Measurements from ENCODE around the gene QPCT. TPM values are rescaled to one million over a fixed set of nuclear protein-coding genes. Genes with fewer than 3 reads are reported as not detected.

Gene QPCT
- total and polyA plus RNA-seq, 7 donors = 0.36 to 10.6 (median 2.5) TPM

- no peak for ATAC-seq
- Histone ChIP-seq H3K4me1 (peaks cover 9% of the 10 kb centered on the region), H3K27me3 (ENCODE audit: insufficient read depth in 3 of 3, low read length in 2 of 3) (no peaks in the 10 kb centered on the region), H3K36me3 (ENCODE audit: insufficient read depth in 1 of 2, low read depth in 1 of 2) (no peaks in the 10 kb centered on the region), H3K9me3 (no peaks in the 10 kb centered on the region), H3K4me3 (no peak overlapping the region), H3K27ac (no peak overlapping the region)
- intact Hi-C loops (cut with DNase I) = no loop called here
- 95 to 97% (median 96%) methylated on average over 4 of the region's 4 CpGs for WGBS, 3 donors
- DNase-seq = no peak
- TF ChIP-seq, protein P1, sequence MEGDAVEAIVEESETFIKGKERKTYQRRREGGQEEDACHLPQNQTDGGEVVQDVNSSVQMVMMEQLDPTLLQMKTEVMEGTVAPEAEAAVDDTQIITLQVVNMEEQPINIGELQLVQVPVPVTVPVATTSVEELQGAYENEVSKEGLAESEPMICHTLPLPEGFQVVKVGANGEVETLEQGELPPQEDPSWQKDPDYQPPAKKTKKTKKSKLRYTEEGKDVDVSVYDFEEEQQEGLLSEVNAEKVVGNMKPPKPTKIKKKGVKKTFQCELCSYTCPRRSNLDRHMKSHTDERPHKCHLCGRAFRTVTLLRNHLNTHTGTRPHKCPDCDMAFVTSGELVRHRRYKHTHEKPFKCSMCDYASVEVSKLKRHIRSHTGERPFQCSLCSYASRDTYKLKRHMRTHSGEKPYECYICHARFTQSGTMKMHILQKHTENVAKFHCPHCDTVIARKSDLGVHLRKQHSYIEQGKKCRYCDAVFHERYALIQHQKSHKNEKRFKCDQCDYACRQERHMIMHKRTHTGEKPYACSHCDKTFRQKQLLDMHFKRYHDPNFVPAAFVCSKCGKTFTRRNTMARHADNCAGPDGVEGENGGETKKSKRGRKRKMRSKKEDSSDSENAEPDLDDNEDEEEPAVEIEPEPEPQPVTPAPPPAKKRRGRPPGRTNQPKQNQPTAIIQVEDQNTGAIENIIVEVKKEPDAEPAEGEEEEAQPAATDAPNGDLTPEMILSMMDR (IDR thresholded peaks at IDR 0.05) = no peak
Measured at GRCh38 chr2:37300578-37300977, 43.9 kb upstream of the QPCT start.

DNA sequence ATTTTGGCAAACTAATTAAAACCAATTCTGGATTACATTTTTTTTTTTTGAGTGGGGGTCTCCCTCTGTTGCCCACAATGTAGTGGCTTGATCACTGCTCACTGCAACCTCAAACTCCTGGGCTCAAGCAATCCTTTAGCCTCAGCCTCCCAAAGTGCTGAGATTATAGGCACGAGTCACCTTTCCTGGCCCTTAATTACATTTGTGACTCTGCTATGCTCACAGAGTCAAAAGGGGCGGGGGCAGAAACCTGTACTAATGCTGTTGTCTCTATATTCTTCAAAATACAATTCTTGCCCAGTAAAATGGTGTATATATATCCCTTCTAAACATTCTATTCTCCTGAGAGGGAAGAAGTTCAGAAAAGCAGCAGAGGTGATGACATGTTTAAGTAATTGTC, 43.0 kb upstream of the QPCT start:
- H3K27ac ChIP-seq = no peak overlapping the region
- H3K36me3 ChIP-seq (ENCODE audit: insufficient read depth in 1 of 2, low read depth in 1 of 2) = no peaks in the 10 kb centered on the region
- peaks cover 14% of the 10 kb centered on the region for H3K4me1 ChIP-seq
- DNase-seq (no peak), ATAC-seq (peak in 1 of 4 donors; percentile 39)
- WGBS, 3 donors = 70 to 83% (median 82%) methylated on average over 2 of the region's 2 CpGs
- no peaks in the 10 kb centered on the region for H3K27me3 ChIP-seq (ENCODE audit: insufficient read depth in 3 of 3, low read length in 2 of 3)
- intact Hi-C loops (cut with DNase I) = no loop called here
- TF ChIP-seq, protein P1 (IDR thresholded peaks at IDR 0.05) = no peak
- no peaks in the 10 kb centered on the region for H3K9me3 ChIP-seq
- H3K4me3 ChIP-seq = no peak overlapping the region

DNA sequence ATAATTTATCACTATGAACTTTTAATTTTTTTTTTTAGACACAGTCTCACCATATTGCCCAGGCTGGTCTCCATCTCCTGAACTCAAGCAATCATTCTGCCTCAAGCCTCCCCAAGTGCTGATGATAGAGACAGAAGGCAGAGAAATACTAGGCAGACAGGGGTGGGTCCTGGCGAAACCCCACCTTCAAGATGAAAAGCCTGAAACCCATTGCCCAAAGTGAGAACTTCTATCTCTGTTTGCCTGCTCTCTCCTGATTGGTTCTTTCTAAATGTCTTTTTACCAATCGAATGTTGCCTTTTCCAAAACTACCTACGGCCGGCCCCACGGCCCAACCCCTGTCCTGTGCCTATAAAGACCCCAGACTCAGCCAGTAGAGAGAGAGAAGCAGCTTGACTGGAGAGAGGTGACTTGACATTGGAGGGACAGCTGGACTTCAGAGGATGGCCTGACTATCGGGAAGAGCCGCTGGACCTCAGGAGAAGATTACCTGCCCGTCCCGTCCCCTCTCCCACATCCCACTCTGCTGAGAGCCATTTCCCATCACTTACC, 41.7 kb upstream of the QPCT start:
- intact Hi-C loops (cut with DNase I) = no loop called here
- Histone ChIP-seq H3K4me3 (no peak overlapping the region), H3K27ac (no peak overlapping the region), H3K4me1 (peaks cover 21% of the 10 kb centered on the region), H3K27me3 (ENCODE audit: insufficient read depth in 3 of 3, low read length in 2 of 3) (no peaks in the 10 kb centered on the region), H3K9me3 (no peaks in the 10 kb centered on the region), H3K36me3 (ENCODE audit: insufficient read depth in 1 of 2, low read depth in 1 of 2) (no peaks in the 10 kb centered on the region)
- WGBS, 3 donors = 96 to 99% (median 99%) methylated on average over 9 of the region's 9 CpGs
- no peak for DNase-seq
- TF ChIP-seq, protein P1 (IDR thresholded peaks at IDR 0.05) = no peak
- ATAC-seq = no peak

DNA sequence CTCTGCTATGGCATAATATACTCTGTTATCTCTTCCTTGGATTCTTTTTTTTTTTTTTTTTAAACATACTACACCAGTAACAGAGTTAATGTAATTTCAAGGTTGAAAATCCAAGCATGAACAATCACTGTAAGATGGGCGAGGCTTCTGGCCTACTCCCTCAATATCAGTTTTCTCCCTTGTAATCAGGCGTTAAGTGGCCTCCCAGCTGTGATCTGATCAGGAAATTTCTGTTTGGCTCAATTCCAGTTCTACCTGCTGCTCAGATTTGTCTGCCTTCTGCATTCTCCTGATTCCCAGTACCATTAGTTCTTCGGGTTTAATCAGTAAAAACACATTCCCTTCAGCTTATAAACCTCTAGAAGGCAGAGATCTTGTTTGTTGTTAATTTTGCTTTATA, 38.4 kb upstream of the QPCT start:
- ATAC-seq (peak in 1 of 4 donors; percentile 28), DNase-seq (no peak)
- Histone ChIP-seq H3K4me1 (peaks cover 23% of the 10 kb centered on the region), H3K4me3 (no peak overlapping the region), H3K36me3 (ENCODE audit: insufficient read depth in 1 of 2, low read depth in 1 of 2) (no peaks in the 10 kb centered on the region), H3K27ac (no peak overlapping the region), H3K9me3 (no peaks in the 10 kb centered on the region), H3K27me3 (ENCODE audit: insufficient read depth in 3 of 3, low read length in 2 of 3) (no peaks in the 10 kb centered on the region)
- 35 to 64% (median 42%) methylated on average over 3 of the region's 3 CpGs for WGBS, 3 donors
- TF ChIP-seq, protein P1 (IDR thresholded peaks at IDR 0.05) = no peak
- intact Hi-C loops (cut with DNase I) = no loop called here

DNA sequence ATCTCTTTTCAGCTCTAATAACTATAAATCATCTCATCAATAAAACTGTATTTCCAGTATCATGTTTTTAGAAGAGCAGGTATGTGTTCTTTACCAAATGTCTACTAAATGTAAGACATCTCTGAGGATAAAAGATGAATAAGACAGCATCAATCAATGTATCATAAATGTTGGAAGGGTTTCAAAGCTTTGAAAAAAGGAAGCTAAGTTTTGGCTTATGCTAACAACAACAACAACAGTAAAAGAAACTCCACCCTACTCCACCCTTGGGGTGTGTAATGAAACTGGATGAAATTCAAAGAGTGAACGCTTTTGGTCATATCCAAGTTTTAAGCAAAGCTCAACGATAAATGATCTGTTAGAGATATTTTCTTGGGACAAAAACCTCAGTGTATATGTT, 36.9 kb upstream of the QPCT start:
- intact Hi-C loops (cut with DNase I) = no loop called here
- Histone ChIP-seq H3K4me1 (peaks cover 27% of the 10 kb centered on the region), H3K36me3 (ENCODE audit: insufficient read depth in 1 of 2, low read depth in 1 of 2) (no peaks in the 10 kb centered on the region), H3K4me3 (no peak overlapping the region), H3K9me3 (no peaks in the 10 kb centered on the region), H3K27ac (no peak overlapping the region), H3K27me3 (ENCODE audit: insufficient read depth in 3 of 3, low read length in 2 of 3) (no peaks in the 10 kb centered on the region)
- no peak for ATAC-seq
- no peak for DNase-seq
- TF ChIP-seq, protein P1 (IDR thresholded peaks at IDR 0.05) = no peak
- 57 to 65% (median 61%) methylated on average over 2 of the region's 2 CpGs for WGBS, 3 donors

Data from psoas muscle (tissue), 8 donors.